Breast epithelium (tissue), 3 donors: ENCODE measurements around the gene ZCCHC10.

ENCODE experiments used
- POLR2A ChIP-seq: fragments of 450-650 bp; IDR thresholded peaks from one replicate; pipeline ENCODE4 v1.6.1; 2016; ENCODE audit warnings: antibody characterized with exemption, mild to moderate bottlenecking, moderate library complexity
- POLR2AphosphoS5 ChIP-seq, 3 donors: sonication (generic); formaldehyde crosslinking; IDR thresholded peaks; one replicate each; pipeline ENCODE4 v1.6.1; 2017; ENCODE audit warnings: antibody characterized with exemption in 3 of 3
- TF ChIP-seq, protein P1 (sequence below), 3 donors: fragments of 450-650 bp; IDR thresholded peaks; one replicate each; pipeline ENCODE4 v1.5.1; 2016 to 2017; ENCODE audit warnings: antibody characterized with exemption in 3 of 3, mild to moderate bottlenecking in 3 of 3, moderate library complexity in 3 of 3

DNA sequence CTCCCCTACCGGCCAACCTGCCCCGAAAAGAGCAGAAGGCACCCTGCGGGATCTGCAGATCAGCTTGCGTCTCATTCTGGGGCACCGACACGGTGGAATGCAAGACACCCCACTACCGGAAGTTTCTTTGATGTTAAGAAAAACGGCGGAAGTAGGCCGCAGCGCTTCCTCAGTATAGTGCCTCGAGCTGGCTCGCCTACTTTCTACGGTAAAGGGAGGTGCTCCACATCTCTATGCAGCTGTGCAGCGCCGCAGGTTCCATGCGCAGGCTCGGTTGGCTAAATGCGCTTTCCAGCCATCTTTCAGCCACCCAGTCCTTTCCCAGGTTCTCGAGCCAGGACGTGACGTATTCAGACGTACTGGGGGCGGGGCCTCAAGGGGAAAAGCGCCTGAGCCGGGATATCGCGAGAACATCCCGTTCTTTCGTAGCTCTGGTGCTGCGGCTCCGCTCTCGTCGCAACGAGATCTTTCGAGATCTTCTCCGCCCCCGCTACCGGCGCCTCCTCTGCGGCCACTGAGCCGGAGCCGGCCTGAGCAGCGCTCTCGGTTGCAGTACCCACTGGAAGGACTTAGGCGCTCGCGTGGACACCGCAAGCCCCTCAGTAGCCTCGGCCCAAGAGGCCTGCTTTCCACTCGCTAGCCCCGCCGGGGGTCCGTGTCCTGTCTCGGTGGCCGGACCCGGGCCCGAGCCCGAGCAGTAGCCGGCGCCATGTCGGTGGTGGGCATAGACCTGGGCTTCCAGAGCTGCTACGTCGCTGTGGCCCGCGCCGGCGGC lies 25.4 kb upstream of the ZCCHC10 start, which contains the start of gene HSPA4:
- TF ChIP-seq, protein P1, sequence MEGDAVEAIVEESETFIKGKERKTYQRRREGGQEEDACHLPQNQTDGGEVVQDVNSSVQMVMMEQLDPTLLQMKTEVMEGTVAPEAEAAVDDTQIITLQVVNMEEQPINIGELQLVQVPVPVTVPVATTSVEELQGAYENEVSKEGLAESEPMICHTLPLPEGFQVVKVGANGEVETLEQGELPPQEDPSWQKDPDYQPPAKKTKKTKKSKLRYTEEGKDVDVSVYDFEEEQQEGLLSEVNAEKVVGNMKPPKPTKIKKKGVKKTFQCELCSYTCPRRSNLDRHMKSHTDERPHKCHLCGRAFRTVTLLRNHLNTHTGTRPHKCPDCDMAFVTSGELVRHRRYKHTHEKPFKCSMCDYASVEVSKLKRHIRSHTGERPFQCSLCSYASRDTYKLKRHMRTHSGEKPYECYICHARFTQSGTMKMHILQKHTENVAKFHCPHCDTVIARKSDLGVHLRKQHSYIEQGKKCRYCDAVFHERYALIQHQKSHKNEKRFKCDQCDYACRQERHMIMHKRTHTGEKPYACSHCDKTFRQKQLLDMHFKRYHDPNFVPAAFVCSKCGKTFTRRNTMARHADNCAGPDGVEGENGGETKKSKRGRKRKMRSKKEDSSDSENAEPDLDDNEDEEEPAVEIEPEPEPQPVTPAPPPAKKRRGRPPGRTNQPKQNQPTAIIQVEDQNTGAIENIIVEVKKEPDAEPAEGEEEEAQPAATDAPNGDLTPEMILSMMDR (IDR thresholded peaks at IDR 0.05), result peak in 1 of 3 donors; percentile 26
- TF ChIP-seq POLR2A (peak; percentile 85), POLR2AphosphoS5 (IDR thresholded peaks at IDR 0.05) (peak; percentile 94 to 98 (median 97))
